Measurements from ENCODE around the gene PIK3CD. TPM values are rescaled to one million over a fixed set of nuclear protein-coding genes. Genes with fewer than 3 reads are reported as not detected.

Gene PIK3CD
- total RNA-seq, 1 donor from 2014 or later: 5.0 TPM

GRCh38 chr1:9649769-9650168, 1.8 kb upstream of the PIK3CD start:
- Histone ChIP-seq H3K4me3 (ENCODE audit: low read depth, low read length) (no peak overlapping the region), H3K27me3 (ENCODE audit: control insufficient read depth, insufficient read depth, low read length) (peaks cover 11% of the 10 kb centered on the region), H3K36me3 (ENCODE audit: control insufficient read depth, insufficient read depth, low read length) (no peaks in the 10 kb centered on the region)
- no peak for FAIRE-seq
- no peak for TF ChIP-seq CTCF (IDR thresholded peaks at IDR 0.05; ENCODE audit: insufficient read depth, low read length, severe bottlenecking)
- DNase-seq (ENCODE audit: low read depth): no peak

- Histone ChIP-seq H3K36me3 (ENCODE audit: control insufficient read depth, insufficient read depth, low read length) (no peaks in the 10 kb centered on the region), H3K27me3 (ENCODE audit: control insufficient read depth, insufficient read depth, low read length) (peaks cover 11% of the 10 kb centered on the region), H3K4me3 (ENCODE audit: low read depth, low read length) (peak overlapping the region; percentile 38)
- DNase-seq (ENCODE audit: low read depth) (no peak), FAIRE-seq (no peak)
- TF ChIP-seq CTCF (IDR thresholded peaks at IDR 0.05; ENCODE audit: insufficient read depth, low read length, severe bottlenecking): no peak
These were observed 339 bp upstream of the PIK3CD start for GRCh38 chr1:9651220-9651564.

GRCh38 chr1:9652379-9653209, 1.1 kb downstream of the PIK3CD start:
- no peak for TF ChIP-seq CTCF (IDR thresholded peaks at IDR 0.05; ENCODE audit: insufficient read depth, low read length, severe bottlenecking)
- no peaks in the 10 kb centered on the region for H3K36me3 ChIP-seq (ENCODE audit: control insufficient read depth, insufficient read depth, low read length)
- FAIRE-seq: no peak
- DNase-seq (ENCODE audit: low read depth): no peak
- H3K27me3 ChIP-seq (ENCODE audit: control insufficient read depth, insufficient read depth, low read length): peaks cover 11% of the 10 kb centered on the region
- peak overlapping the region; percentile 38 for H3K4me3 ChIP-seq (ENCODE audit: low read depth, low read length)

- DNase-seq (ENCODE audit: low read depth) (no peak), FAIRE-seq (peak; percentile 18)
- Histone ChIP-seq H3K36me3 (ENCODE audit: control insufficient read depth, insufficient read depth, low read length) (no peaks in the 10 kb centered on the region), H3K27me3 (ENCODE audit: control insufficient read depth, insufficient read depth, low read length) (peaks cover 11% of the 10 kb centered on the region), H3K4me3 (ENCODE audit: low read depth, low read length) (no peak overlapping the region)
- TF ChIP-seq CTCF (IDR thresholded peaks at IDR 0.05; ENCODE audit: insufficient read depth, low read length, severe bottlenecking): no peak
These were observed 1.6 kb downstream of the PIK3CD start for GRCh38 chr1:9653210-9653490.

- Histone ChIP-seq H3K27me3 (ENCODE audit: control insufficient read depth, insufficient read depth, low read length) (peaks cover 11% of the 10 kb centered on the region), H3K4me3 (ENCODE audit: low read depth, low read length) (no peak overlapping the region), H3K36me3 (ENCODE audit: control insufficient read depth, insufficient read depth, low read length) (no peaks in the 10 kb centered on the region)
- no peak for TF ChIP-seq CTCF (IDR thresholded peaks at IDR 0.05; ENCODE audit: insufficient read depth, low read length, severe bottlenecking)
- no peak for DNase-seq (ENCODE audit: low read depth)
- no peak for FAIRE-seq
These were observed 2.0 kb downstream of the PIK3CD start for GRCh38 chr1:9653491-9654050.

All from bronchial epithelial cell (primary cell).